Panc1 (cell line): Measurements from ENCODE around the gene PI4K2B. TPM values are rescaled to one million over a fixed set of nuclear protein-coding genes. Genes with fewer than 3 reads are reported as not detected.

Source experiments
- ATAC-seq: fragments of 200-7000 bp; cut with Tn5 transposase; 2 replicates; pipeline ENCODE4 v1.9.1; 2020; ENCODE audit warnings: mild to moderate bottlenecking, moderate library complexity
- BruUV-seq: library from RNA; stranded (reverse); fragments of 400-500 nt; replicated peaks from 2 replicates; lab custom pipeline; 2021; lab: Mats Ljungman, UMichigan
- CTCF ChIA-PET: fragments of 300-600 bp; sonication (Branson Sonifier 250); formaldehyde crosslinking; loops from one replicate; lab custom pipeline; 2022; ENCODE audit warnings: antibody characterized with exemption; lab: Charles Lee
- POLR2A ChIA-PET: fragments of 300-600 bp; sonication (Branson Sonifier 250); formaldehyde crosslinking; loops from one replicate; lab custom pipeline; 2022; ENCODE audit warnings: antibody characterized with exemption; lab: Charles Lee
- DNase-seq: peaks from one replicate; pipeline ENCODE4 v3.0.0-alpha.2; 2010; ENCODE audit warnings: low read depth, low spot score
- H3K27ac ChIP-seq: 2 replicates; pipeline ENCODE4 v1.5.1; 2011; ENCODE audit warnings: mild to moderate bottlenecking, low read length, inconsistent platforms
- H3K27me3 ChIP-seq: fragments of 200-500 bp; sonication (Bioruptor generic); 2 replicates; pipeline ENCODE4 v1.6.0; 2014; ENCODE audit warnings: low read length, inconsistent platforms; ENCODE audit not compliant: control insufficient read depth, insufficient read depth
- H3K36me3 ChIP-seq: fragments of 200-500 bp; sonication (Bioruptor generic); 2 replicates; pipeline ENCODE4 v1.5.1; 2014; ENCODE audit warnings: inconsistent platforms, mild to moderate bottlenecking, low read length, moderate library complexity; ENCODE audit not compliant: control insufficient read depth, insufficient read depth
- H3K4me1 ChIP-seq: 2 replicates; pipeline ENCODE4 v1.5.1; 2011; ENCODE audit warnings: inconsistent platforms, mild to moderate bottlenecking, low read length, moderate library complexity; ENCODE audit not compliant: control insufficient read depth, insufficient read depth
- H3K4me3 ChIP-seq, 2 experiments: 2 replicates each; pipeline ENCODE4 v1.5.1; 2011 to 2012; ENCODE audit warnings: low read depth in 2 of 2, low read length in 2 of 2, mild to moderate bottlenecking in 2 of 2, inconsistent platforms in 1 of 2, moderate library complexity in 1 of 2
- H3K9me3 ChIP-seq: fragments of 200-500 bp; sonication (Bioruptor generic); 2 replicates; pipeline ENCODE4 v1.5.1; 2014; ENCODE audit warnings: low read depth, mild to moderate bottlenecking, inconsistent platforms, low read length, moderate library complexity; ENCODE audit not compliant: control insufficient read depth, insufficient read depth
- CTCF ChIP-seq: fragments of 450-650 bp; IDR thresholded peaks from 2 replicates; pipeline ENCODE4 v1.5.1; 2017; ENCODE audit warnings: mild to moderate bottlenecking
- POLR2AphosphoS5 ChIP-seq: IDR thresholded peaks from 2 replicates; pipeline ENCODE4 v1.6.1; 2012; ENCODE audit warnings: mild to moderate bottlenecking, low read depth, low read length, moderate library complexity
- REST ChIP-seq, 2 experiments: IDR thresholded peaks; 2 replicates each; pipeline ENCODE4 v1.6.1; 2011 to 2012; ENCODE audit warnings: low read depth in 2 of 2, control low read depth in 1 of 2, low read length in 1 of 2, mild to moderate bottlenecking in 1 of 2, moderate library complexity in 1 of 2; ENCODE audit not compliant: insufficient read depth in 1 of 2
- SIN3A ChIP-seq: IDR thresholded peaks from 2 replicates; pipeline ENCODE4 v1.6.1; 2012; ENCODE audit warnings: low read depth, mild to moderate bottlenecking, low read length, moderate library complexity, borderline replicate concordance; ENCODE audit not compliant: insufficient read depth
- TCF7L2 ChIP-seq: IDR thresholded peaks from 2 replicates; pipeline ENCODE4 v1.6.1; 2011; ENCODE audit warnings: mild to moderate bottlenecking, low read depth, low read length, inconsistent platforms
- in situ Hi-C: cut with HindIII; loops from 2 replicates; pipeline ENCODE4 v1.10.0; 2016; ENCODE audit warnings: low sequenced_read_pairs, low pct_unique_long_range_greater_than_20kb
- intact Hi-C: fragments of 100-400 bp; cut with micrococcal nuclease; formaldehyde crosslinking; loops from one replicate; pipeline ENCODE4 v1.10.0; 2022; ENCODE audit not compliant: unreplicated experiment
- total RNA-seq: library from RNA; stranded (reverse); gene quantifications from one replicate; pipeline ENCODE4 v1.2.1, GENCODE V29; 2021; ENCODE audit not compliant: unreplicated experiment

The PI4K2B gene
- total RNA-seq, 1 experiment from 2014 or later, result 9.6 TPM

DNA sequence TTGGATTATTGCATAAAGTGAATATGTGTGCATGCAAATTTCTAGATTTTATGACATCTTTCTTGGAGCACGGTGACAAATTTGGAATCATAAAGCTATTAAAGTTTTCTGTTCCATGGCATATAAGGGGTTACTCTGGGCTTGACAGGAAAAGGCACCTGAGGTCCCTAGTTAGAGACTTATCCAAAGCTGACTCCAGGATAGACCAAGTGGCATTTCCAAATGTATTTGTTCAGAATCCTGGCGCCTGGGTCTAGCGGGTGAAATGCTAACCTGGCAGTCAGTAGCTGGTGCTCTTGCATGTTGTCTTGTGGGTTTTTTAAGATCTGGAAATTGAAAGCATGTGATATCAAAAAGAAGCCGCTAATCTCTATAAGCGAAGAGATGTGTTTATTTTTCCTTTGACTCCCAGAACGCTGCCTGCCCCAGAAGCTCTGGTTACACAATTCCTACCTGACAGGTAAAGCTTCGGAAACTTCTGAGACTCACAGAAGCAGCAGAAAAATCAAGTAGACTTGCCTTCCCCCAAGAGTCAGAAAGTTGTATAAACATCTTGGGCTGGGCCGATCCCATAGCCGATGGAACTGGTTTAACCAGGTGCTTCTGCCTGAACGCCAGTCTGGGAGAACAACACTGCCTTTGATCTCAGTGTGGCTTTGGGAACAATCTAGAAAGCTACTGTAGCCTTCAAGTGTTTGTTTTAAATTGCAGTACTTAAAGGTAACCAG is 65.8 kb downstream of the PI4K2B start:
- no peak for DNase-seq
- BruUV-seq, result no TSS peak
- ChIA-PET POLR2A (no interaction called here), CTCF (no interaction called here)
- peaks cover 5% of the 10 kb centered on the region for H3K27me3 ChIP-seq
- H3K4me1 ChIP-seq, result no peaks in the 10 kb centered on the region
- intact Hi-C loops (no loop called here), in situ Hi-C loops (no loop called here)
- ATAC-seq, result no peak
- no peak overlapping the region for H3K27ac ChIP-seq
- H3K36me3 ChIP-seq, result no peaks in the 10 kb centered on the region
- H3K9me3 ChIP-seq, result no peaks in the 10 kb centered on the region
- 0 out of 2 replicates have a peak, but pooled peaks have one; percentile 18 for TF ChIP-seq TCF7L2
- TF ChIP-seq REST (IDR thresholded peaks at IDR 0.05; ENCODE audit: insufficient read depth in 1 of 2, low read depth in 2 of 2, low read length in 1 of 2), result no peak
- H3K4me3 ChIP-seq, result no peak overlapping the region

DNA sequence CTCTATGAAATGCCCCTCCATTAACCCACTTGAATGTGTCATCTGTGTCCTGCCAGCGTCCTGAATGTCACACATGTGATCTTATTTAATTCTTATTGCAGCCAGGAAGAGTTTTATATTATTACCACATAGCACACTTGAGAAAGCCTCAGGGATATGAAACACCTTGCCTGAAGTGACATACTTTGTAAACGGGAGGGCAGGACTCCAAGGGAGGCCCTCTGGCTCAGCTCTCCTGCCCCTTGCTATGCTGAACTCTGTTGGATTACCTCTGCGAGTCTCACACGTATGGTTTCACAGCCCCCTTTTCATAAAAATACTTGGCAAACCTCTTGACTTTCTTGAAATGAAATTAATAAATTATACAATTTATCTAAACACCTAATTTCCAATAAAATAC is 67.6 kb downstream of the PI4K2B start:
- CTCF ChIA-PET, result no interaction called here

More for the DNA sequence above, 67.6 kb downstream of the PI4K2B start:
- ATAC-seq (no peak), DNase-seq (no peak)
- no TSS peak for BruUV-seq
- intact Hi-C loops, result no loop called here
- no peak for TF ChIP-seq CTCF
- TF ChIP-seq REST (IDR thresholded peaks at IDR 0.05; ENCODE audit: insufficient read depth in 1 of 2, low read depth in 2 of 2, low read length in 1 of 2), result no peak
- TF ChIP-seq POLR2AphosphoS5, result no peak
- no peak for TF ChIP-seq SIN3A
- TF ChIP-seq TCF7L2, result no peak
- Histone ChIP-seq H3K27me3 (peaks cover 5% of the 10 kb centered on the region), H3K27ac (no peak overlapping the region), H3K9me3 (no peaks in the 10 kb centered on the region), H3K4me3 (no peak overlapping the region), H3K36me3 (no peaks in the 10 kb centered on the region), H3K4me1 (no peaks in the 10 kb centered on the region)
- in situ Hi-C loops, result no loop called here
- POLR2A ChIA-PET, result no interaction called here
